Raji (cell line): Measurements from ENCODE around the gene ANO7.

ENCODE experiments used
- POLR2A ChIP-seq: IDR thresholded peaks from 2 replicates; pipeline ENCODE4 v1.6.1; 2011; ENCODE audit warnings: low read depth, low read length, control low read depth; ENCODE audit not compliant: insufficient read depth

The ANO7 gene

GRCh38 chr2:241188361-241189092 is at the start of gene ANO7:
Gene ANO7 (plus strand): TSS chr2:241188677. CDS start chr2:241190064, 1,387 bp downstream.
- no peak for TF ChIP-seq POLR2A

- no peak for TF ChIP-seq POLR2A
Observed at GRCh38 chr2:241139531-241140444, 48.7 kb upstream of the ANO7 start.

- TF ChIP-seq POLR2A: no peak
Observed at GRCh38 chr2:241140445-241140840, 48.0 kb upstream of the ANO7 start.

GRCh38 chr2:241141214-241141770 is 47.2 kb upstream of the ANO7 start:
- TF ChIP-seq POLR2A: no peak

- TF ChIP-seq POLR2A: no peak
Observed at GRCh38 chr2:241142063-241142462, 46.4 kb upstream of the ANO7 start.

- TF ChIP-seq POLR2A: no peak
Observed at GRCh38 chr2:241142593-241142992, 45.9 kb upstream of the ANO7 start.

GRCh38 chr2:241146286-241146685 is 42.2 kb upstream of the ANO7 start:
- no peak for TF ChIP-seq POLR2A

GRCh38 chr2:241147336-241147735 is 41.1 kb upstream of the ANO7 start:
- TF ChIP-seq POLR2A: no peak

GRCh38 chr2:241148239-241148638 is 40.2 kb upstream of the ANO7 start:
- TF ChIP-seq POLR2A: no peak

GRCh38 chr2:241148891-241149674 is 39.4 kb upstream of the ANO7 start, which contains the start of gene PASK:
Gene PASK (minus strand): TSS chr2:241149472. CDS start chr2:241143032, 6,440 bp downstream.
- peak; percentile 56 for TF ChIP-seq POLR2A

- no peak; the same call in 1 of the 2 replicates for TF ChIP-seq POLR2A
Observed at GRCh38 chr2:241149675-241149924, 38.9 kb upstream of the ANO7 start.

- TF ChIP-seq POLR2A: peak; percentile 79
Observed at GRCh38 chr2:241149925-241150659, 38.4 kb upstream of the ANO7 start, which contains the start of gene PPP1R7. Gene PPP1R7 (plus strand): TSS chr2:241150467. CDS start chr2:241150496, 29 bp downstream.

- no peak for TF ChIP-seq POLR2A
Observed at GRCh38 chr2:241150660-241151530, 37.6 kb upstream of the ANO7 start.
